Stimulated activated CD8-positive, alpha-beta memory T cell treated with anti-CD3 and anti-CD28 coated beads, Interleukin-4, amount 100 ng/mL, for 1 hour (primary cell): ENCODE data around the gene FAM9C.
"Not testable (repeated sequence)": the region's sequence is repeated elsewhere in the genome, so short reads cannot be mapped to it uniquely, and the experiment has no call there.

Experiments
- DNase-seq, 2 donors: peaks; one replicate each; pipeline ENCODE4 v3.0.0-alpha.2; 2020; ENCODE audit warnings: low read depth in 2 of 2, low spot score in 1 of 2

Gene FAM9C

DNA sequence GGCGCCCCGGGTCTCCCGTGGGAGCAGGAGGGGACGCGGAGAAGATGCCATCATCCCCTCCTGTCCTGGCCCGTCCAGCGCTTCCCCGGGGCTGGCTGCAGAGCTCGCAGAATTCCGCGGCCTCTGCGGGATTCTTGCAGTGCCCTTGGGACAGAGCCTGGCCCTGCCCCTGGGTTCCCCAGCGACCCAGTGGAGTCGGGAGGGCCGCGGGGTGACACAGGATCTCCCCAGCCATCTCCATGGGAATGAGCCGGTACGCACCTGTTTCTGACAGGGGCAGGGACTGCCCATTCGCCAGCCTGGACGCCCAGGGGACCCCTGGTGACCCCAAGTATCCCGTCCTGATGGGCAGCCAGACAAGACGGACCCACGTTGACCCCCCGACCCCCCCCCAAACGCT is 482 bp downstream of the FAM9C start:
- DNase-seq = no peak

DNA sequence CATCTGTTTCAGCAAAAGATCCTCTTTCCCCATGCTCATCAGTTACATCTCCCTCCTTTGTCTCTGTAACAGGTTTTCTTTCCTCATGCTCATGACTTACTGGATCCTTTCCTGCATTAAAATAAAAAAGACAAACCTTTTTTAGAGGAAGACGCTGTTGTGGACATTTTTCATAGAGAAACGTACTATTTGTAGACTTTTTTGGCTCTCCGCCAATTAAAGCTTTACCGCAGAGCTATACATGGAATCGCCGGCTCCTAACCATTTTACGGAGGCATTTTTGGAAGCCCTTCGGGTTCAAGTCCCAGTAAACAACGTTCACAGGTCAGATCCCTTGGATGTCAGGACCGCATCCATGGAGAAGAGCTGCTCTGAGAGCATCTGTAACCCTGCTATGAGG is 1.3 kb downstream of the FAM9C start:
- no peak for DNase-seq

DNA sequence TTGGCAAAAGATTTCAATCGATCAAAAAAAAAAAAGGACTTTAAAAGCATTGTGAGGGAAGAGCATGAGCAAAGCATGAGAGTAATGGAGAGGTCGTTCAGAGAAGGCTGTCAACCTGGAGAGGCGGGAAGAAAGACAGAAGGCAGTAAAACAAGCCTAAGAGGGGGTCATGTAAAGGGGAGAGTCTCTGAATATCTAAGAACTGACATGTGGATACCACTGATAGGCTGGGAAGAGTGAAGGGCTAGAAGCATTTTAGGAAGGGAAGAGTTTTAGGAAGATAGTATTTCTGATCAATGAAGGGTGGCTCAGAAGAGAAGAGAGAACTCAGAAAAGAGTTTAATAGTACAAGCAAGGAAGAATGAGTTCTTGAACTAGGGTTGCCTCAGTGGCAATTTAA is 7.5 kb downstream of the FAM9C start:
- no peak for DNase-seq

- DNase-seq = no peak
Observed at GRCh38 chrX:13033193-13033592, 11.2 kb downstream of the FAM9C start.

DNA sequence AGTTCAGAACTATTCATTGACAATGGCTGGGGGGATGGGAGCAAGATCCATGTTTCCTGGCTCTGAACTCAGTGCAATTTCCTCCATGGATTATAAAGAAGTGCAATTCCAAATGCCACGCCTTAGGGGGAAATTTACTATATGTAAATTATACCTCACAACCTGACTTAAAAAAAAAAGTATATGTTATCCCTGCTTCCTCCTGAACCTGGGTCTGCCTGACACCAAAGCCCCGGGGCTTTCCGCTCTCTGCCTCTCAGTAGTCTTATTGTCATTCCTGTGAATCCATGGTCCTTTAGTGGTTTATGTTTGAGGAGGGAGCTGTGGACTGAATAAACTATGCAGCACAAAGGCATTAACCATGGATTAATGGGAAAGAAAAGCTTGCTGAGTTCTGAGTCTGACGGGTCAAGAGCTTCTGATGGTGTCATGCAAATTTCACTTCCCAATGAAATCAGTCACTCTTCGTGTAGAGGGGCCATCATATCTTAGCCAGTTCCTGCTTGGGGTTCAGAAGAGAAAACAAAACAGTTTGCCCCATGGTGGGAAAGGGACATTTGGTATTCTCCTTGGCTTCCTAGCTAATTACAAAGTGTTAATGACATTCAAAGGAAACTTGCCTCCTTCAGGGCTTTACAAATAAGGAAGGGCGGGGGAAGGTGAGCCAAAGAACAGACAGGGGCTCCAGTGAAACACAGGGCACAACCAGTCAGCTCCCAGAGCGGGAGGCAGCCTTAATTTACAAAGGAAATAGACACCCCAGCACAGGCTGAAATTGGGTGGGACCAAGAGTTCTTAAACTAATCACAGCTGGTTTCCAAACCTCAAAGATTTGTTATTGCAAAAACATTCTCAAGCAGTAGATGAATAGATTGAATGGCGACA is 14.3 kb downstream of the FAM9C start:
- no peak for DNase-seq

DNA sequence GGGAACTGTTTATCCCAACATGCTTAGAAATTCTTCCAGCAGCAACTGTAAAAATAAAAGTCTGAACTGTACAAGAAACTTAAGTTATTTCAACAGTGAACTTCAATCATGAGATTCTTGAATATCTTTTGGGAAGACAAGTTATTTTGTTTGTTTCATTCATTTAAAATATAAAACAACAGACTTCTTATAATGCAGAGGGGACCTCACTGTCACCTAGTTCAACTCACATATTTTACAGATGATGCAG is 14.9 kb downstream of the FAM9C start:
- DNase-seq = no peak

DNA sequence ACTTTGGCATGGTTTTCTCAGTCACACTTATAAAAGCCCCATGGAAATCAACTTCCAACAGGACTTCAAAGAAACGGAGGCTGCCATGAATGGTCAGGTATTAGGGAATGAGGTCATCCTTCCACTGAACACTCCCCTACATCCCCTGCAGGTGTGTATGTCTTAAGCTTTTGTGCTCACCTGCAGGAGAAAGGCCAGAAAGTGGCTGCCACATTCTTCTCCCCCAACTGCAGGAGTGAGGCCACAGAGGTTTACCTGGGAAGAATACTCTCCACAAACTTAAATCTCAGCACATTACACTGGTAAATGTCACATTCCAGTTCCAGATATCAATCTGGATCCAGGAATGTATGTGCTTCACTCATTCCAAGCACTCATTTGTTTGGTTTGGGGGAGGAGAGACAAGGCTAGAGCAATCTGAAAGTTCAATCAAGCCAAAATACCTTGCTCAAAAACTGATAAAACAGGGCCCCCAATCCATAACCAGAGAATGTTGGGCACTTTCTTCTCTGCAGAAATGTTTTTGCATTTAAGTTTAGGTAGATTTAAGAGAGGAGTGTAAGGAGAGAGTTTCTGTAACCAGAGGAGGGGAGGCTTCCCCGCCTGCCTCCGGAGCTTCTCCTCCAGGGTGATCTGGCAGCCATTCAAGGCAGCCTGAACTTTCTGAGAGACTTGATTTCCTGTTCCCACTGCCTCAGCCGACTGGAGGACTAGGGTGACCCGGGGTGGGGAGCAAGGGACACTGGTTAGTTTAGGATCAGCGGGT is 15.4 kb downstream of the FAM9C start:
- no peak for DNase-seq

- DNase-seq = no peak
Observed at GRCh38 chrX:13026877-13027652, 17.4 kb downstream of the FAM9C start.

GRCh38 chrX:13024986-13025385 is 19.4 kb downstream of the FAM9C start:
- DNase-seq = no peak

DNA sequence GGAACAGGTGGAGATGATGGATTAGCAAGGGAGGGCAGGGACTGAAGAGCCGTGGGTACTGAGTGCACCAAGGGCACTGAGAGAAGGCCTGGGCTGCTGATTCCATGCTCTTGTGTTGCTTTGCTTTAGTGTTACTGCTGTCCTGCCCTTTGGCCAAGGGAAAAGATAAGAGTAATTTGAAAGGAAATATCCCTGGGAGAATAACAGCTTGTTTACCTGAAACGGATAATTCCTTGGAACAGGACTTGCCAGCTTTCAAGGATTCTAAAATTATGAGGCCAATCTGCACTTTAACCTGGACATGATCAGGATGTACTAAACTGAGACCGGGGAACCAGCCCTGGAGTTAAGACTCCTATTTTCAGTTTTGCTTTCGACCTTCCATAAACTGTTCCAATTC is 20.4 kb downstream of the FAM9C start:
- DNase-seq = no peak

DNA sequence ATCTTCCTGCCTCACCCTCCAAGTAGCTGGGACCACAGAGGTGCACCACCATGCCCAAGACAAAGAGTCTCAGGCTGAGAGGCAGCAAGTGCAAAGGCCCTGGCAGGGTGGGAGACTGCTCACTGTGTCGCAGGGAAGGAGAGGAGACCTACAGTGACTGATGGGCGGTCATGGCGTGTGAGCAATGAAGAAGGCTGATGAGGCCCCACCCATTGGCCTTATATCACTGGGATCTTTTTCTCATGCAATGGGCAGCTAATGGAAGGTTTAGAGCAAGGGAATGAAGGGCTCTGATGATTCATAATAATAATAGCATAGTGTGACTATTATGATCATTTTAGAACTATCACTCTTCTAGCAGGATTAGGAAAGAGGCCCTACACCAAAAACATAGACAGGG is 20.9 kb downstream of the FAM9C start:
- DNase-seq = no peak

DNA sequence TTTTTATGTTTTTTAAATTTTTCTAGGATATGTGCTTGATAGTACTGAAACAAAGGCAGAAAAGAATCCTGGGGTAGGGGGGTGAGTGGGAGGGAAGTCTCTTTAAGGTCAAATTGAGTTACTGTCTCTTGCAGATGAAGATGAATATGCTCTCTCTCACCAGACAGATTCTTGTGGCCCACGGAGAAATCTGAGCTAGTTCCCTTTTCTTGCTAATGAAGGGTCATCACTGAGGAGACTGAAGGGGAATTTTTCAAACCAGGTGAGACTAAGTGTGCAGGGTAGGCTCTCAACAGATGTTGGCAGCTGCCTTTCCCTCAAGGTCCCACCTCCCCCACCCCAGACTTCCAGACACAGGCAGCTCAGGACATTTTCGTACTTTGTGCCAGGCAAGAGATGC is 21.5 kb downstream of the FAM9C start:
- DNase-seq = no peak

GRCh38 chrX:13016731-13017130 is 27.7 kb downstream of the FAM9C start:
- DNase-seq = not testable (repeated sequence)

GRCh38 chrX:13015536-13016236 is 28.7 kb downstream of the FAM9C start:
- DNase-seq = no peak

DNA sequence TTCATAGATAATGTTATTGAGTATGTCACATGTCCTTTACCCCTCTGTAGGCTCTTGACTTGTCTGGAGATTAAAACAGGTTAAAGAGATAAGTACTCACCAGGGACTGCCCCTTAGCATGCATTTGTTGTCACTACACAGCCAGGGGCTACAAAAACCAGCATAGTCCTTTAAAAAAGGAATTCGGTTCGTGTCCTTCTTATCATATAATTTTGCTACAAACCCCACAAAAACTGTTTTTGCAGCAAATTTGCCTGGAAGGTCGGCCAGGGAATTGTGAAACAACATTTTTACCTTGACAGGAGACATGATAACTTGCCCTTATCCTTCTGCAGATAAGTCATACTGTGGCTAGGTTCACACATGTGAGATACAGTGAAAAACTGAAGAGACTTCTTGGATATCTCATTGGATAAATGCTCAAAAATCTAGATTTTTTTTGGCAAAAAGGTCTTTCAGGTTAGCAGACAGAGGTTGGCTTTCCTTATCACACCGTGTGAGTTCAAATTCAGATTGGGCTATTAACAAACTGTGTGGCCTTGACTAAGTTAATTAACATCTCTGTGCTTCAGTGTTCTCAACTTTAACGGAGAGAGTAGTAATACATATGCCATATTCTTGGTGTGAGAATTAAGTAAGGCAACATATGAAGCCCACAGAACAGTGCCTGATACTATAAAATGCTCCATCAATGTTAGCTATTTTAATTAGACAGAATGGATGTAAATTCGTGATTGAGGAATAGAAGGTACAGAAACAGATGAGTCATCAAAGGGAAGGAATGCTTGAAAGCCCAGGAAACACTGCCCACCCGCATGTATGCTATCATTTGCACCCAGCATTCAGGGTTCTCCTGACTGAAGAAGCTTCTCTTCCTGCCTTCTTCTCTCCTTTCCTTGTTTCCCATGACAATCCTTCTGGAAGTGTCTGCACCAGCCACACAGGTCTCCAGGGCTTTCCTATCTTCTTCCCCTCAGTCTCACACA is 30.0 kb downstream of the FAM9C start:
- DNase-seq = no peak

DNA sequence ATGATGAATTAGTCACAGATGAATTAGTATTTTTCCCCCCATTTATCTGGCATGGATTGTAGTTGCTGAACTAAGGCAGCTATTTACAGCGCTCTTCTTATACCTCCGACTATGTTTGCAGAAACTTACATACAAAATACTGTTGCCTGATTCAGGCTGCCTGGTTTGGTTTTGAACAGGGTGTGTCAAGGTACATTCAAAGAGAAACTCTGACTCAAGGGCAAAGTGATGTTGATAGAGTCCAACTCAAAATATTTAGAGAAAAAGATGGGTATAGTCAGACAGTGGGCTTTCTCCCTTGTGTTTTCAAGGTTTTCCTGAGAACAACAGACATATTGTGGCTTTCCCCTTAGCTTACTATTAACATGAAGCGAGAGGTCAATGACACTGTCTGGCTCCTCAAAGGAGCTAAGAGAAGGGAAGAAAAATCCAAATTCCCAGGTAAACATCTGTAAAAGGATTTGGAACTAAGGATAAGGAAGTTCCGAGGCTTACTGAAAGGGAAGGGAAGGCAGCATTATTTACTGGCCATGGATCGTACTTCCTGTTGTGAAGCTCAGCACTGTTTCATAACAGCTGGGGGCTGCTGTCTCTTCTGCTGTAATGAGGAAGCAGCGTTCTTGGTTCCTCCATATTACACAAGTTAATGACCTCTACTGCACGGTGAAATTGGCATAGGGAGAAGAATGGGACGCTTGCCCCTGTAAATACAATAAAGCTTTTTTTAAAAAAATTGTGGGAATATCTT is 30.9 kb downstream of the FAM9C start:
- no peak for DNase-seq

DNA sequence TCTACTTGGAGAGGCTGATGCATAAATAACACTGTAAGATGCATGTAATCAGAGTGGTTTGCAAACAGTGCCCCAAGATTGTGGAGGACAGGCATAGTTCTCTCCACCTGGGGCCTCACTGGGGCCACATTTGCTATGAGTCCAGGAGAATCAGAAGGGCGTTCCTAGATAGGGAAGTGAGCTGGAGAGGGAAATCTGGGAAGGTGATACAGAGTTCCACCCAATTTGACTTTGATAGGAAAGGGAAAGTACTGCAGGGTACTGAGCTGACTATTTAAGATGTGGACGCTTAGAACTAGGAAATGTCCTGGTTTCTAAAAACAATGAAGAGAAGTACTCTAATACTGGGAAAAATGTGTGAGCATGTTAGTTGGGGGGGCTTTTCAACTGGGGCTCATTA is 33.9 kb downstream of the FAM9C start:
- no peak for DNase-seq

DNA sequence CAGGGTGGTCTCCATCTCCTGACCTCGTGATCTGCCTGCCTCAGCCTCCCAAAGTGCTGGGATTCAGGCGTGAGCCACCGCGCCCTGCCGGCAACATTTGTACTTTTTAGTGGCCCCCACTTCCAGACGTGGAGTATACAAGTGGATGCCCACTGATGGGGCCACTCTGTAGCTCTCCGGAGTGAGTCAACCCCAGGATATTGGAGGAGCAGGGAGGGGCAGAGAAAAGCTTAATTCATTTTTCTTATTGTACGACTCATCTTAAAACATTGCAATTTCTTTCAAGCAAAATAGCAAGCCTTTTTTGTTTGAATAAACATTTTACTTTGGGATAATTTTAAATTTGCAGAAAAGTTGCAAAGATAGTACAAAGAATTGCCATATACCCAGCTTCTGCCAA is 34.6 kb downstream of the FAM9C start:
- no peak for DNase-seq

GRCh38 chrX:13009273-13009672 is 35.1 kb downstream of the FAM9C start:
- no peak for DNase-seq

- DNase-seq = no peak
Observed at GRCh38 chrX:13008851-13009250, 35.6 kb downstream of the FAM9C start.
